ENCODE data around the gene ATG7. TPM values are rescaled to one million over a fixed set of nuclear protein-coding genes. Genes with fewer than 3 reads are reported as not detected.

The ATG7 gene
- total and polyA plus RNA-seq, 4 donors = 7.4 to 53.8 (median 15.6) TPM

- 89% methylated on average over 2 of the region's 2 CpGs for WGBS
- no peak overlapping the region for H3K9ac ChIP-seq (ENCODE audit: low read depth in 1 of 2, low read length in 2 of 2)
- H3K4me1 ChIP-seq (ENCODE audit: control insufficient read depth in 4 of 4, insufficient read depth in 4 of 4, low read length in 3 of 4) = no peaks in the 10 kb centered on the region
- peaks cover 0 to 1% (median 0%) of the 10 kb centered on the region in 4 donors for H3K36me3 ChIP-seq (ENCODE audit: control insufficient read depth in 4 of 4, insufficient read depth in 3 of 4, low read depth in 1 of 4, low read length in 3 of 4)
- no peaks in the 10 kb centered on the region for H3K27me3 ChIP-seq (ENCODE audit: control insufficient read depth in 4 of 4, insufficient read depth in 4 of 4, low read length in 3 of 4)
- no peak overlapping the region for H3K4me3 ChIP-seq (ENCODE audit: low read depth in 1 of 3, low read length in 3 of 3)
- no peak for DNase-seq (ENCODE audit: low spot score)
- H3K27ac ChIP-seq (ENCODE audit: low read depth in 1 of 2, low read length in 2 of 2) = no peak overlapping the region
- TF ChIP-seq FOXA2 (IDR thresholded peaks at IDR 0.05) (no peak), GABPA (IDR thresholded peaks at IDR 0.05 in 1 of 2, conservative IDR thresholded peaks at IDR 0.05 in 1 of 2) (no peak), RAD21 (IDR thresholded peaks at IDR 0.05) (no peak), SP1 (IDR thresholded peaks at IDR 0.05) (no peak), TAF1 (conservative IDR thresholded peaks at IDR 0.05) (no peak), HNF4G (IDR thresholded peaks at IDR 0.05) (no peak), ATF3 (IDR thresholded peaks at IDR 0.05) (no peak), JUND (IDR thresholded peaks at IDR 0.05) (no peak), REST (IDR thresholded peaks at IDR 0.05) (no peak), RXRA (IDR thresholded peaks at IDR 0.05) (no peak), MAX (IDR thresholded peaks at IDR 0.05) (no peak), EGR1 (IDR thresholded peaks at IDR 0.05; ENCODE audit: low read depth in 2 of 2) (no peak)
- H3K9me3 ChIP-seq (ENCODE audit: control insufficient read depth in 4 of 4, low read length in 3 of 4) = no peaks in the 10 kb centered on the region
Observed at GRCh38 chr3:11447584-11448200, 175.5 kb downstream of the ATG7 start.

- WGBS = 96% methylated on average over 2 of the region's 2 CpGs
- H3K9ac ChIP-seq (ENCODE audit: low read depth in 1 of 2, low read length in 2 of 2) = no peak overlapping the region
- no peak for DNase-seq (ENCODE audit: low spot score)
- no peaks in the 10 kb centered on the region for H3K27me3 ChIP-seq (ENCODE audit: control insufficient read depth in 4 of 4, insufficient read depth in 4 of 4, low read length in 3 of 4)
- H3K9me3 ChIP-seq (ENCODE audit: control insufficient read depth in 4 of 4, low read length in 3 of 4) = no peaks in the 10 kb centered on the region
- no peaks in the 10 kb centered on the region for H3K4me1 ChIP-seq (ENCODE audit: control insufficient read depth in 4 of 4, insufficient read depth in 4 of 4, low read length in 3 of 4)
- TF ChIP-seq TAF1 (conservative IDR thresholded peaks at IDR 0.05) (no peak), ATF3 (IDR thresholded peaks at IDR 0.05) (no peak), CTCF (IDR thresholded peaks at IDR 0.05; ENCODE audit: low read depth, low read length, missing input control) (no peak), EGR1 (IDR thresholded peaks at IDR 0.05; ENCODE audit: low read depth in 2 of 2) (no peak)
- H3K36me3 ChIP-seq (ENCODE audit: control insufficient read depth in 4 of 4, insufficient read depth in 3 of 4, low read depth in 1 of 4, low read length in 3 of 4) = no peaks in the 10 kb centered on the region
- no peak overlapping the region for H3K27ac ChIP-seq (ENCODE audit: low read depth in 1 of 2, low read length in 2 of 2)
- H3K4me3 ChIP-seq (ENCODE audit: low read depth in 1 of 3, low read length in 3 of 3) = no peak overlapping the region
Observed at GRCh38 chr3:11450015-11450414, 177.8 kb downstream of the ATG7 start.
